OCI-LY7 (cell line): ENCODE measurements around the gene FAM13A. TPM values are rescaled to one million over a fixed set of nuclear protein-coding genes. Genes with fewer than 3 reads are reported as not detected.

ENCODE experiments used
- BruUV-seq: library from RNA; stranded (reverse); fragments of 400-500 nt; replicated peaks from 2 replicates; lab custom pipeline; 2021; lab: Mats Ljungman, UMichigan
- CTCF ChIA-PET: fragments of 300-600 bp; sonication (Branson Sonifier 250); formaldehyde crosslinking; loops from one replicate; lab custom pipeline; 2022; ENCODE audit warnings: antibody characterized with exemption; ENCODE audit not compliant: unreplicated experiment; lab: Charles Lee
- POLR2A ChIA-PET: fragments of 300-600 bp; sonication (Branson Sonifier 250); formaldehyde crosslinking; loops from one replicate; lab custom pipeline; 2022; ENCODE audit warnings: antibody characterized with exemption; lab: Charles Lee
- DNase-seq: peaks from one replicate; pipeline ENCODE4 v3.0.0-alpha.2; 2015; ENCODE audit warnings: low spot score
- H2AFZ ChIP-seq: fragments of 200-600 bp; sonication (generic), shearing (Covaris generic); 2 replicates; pipeline ENCODE4 v1.6.1; 2014; ENCODE audit warnings: mild to moderate bottlenecking, antibody characterized with exemption, low read length, moderate library complexity
- H3K27ac ChIP-seq: fragments of 200-600 bp; sonication (generic); 2 replicates; pipeline ENCODE4 v1.5.1; 2014; ENCODE audit warnings: mixed run types, low read depth, mild to moderate bottlenecking, moderate library complexity, low read length, inconsistent platforms; ENCODE audit not compliant: poor library complexity, severe bottlenecking
- H3K36me3 ChIP-seq: fragments of 200-600 bp; sonication (generic); 2 replicates; pipeline ENCODE4 v1.6.1; 2014; ENCODE audit warnings: mild to moderate bottlenecking, antibody characterized with exemption, low read length, moderate library complexity, mixed read lengths; ENCODE audit not compliant: insufficient read depth
- H3K4me1 ChIP-seq: fragments of 200-600 bp; sonication (generic); 2 replicates; pipeline ENCODE4 v1.5.1; 2014; ENCODE audit warnings: mild to moderate bottlenecking, low read length; ENCODE audit not compliant: insufficient read depth, poor library complexity, severe bottlenecking
- H3K4me2 ChIP-seq: fragments of 200-600 bp; sonication (generic); 2 replicates; pipeline ENCODE4 v1.6.1; 2014; ENCODE audit warnings: mild to moderate bottlenecking, low read length
- H3K4me3 ChIP-seq: fragments of 200-600 bp; sonication (generic); 2 replicates; pipeline ENCODE4 v1.5.1; 2014; ENCODE audit warnings: mild to moderate bottlenecking, low read depth, low read length; ENCODE audit not compliant: poor library complexity, severe bottlenecking
- H3K79me2 ChIP-seq: fragments of 200-600 bp; sonication (generic); 2 replicates; pipeline ENCODE4 v1.6.1; 2016; ENCODE audit warnings: low read depth, mild to moderate bottlenecking, low read length, moderate library complexity, mixed read lengths; ENCODE audit not compliant: insufficient read depth
- H3K9me2 ChIP-seq: fragments of 200-600 bp; sonication (generic); 2 replicates; pipeline ENCODE4 v1.6.1; 2016; ENCODE audit warnings: mild to moderate bottlenecking, low read length, mixed read lengths; ENCODE audit not compliant: insufficient read depth
- H3K9me3 ChIP-seq: fragments of 200-600 bp; sonication (generic); 2 replicates; pipeline ENCODE4 v1.6.1; 2014; ENCODE audit warnings: mild to moderate bottlenecking, mixed run types, low read length, mixed read lengths
- H4K20me1 ChIP-seq: fragments of 200-600 bp; sonication (generic); 2 replicates; pipeline ENCODE4 v1.6.1; 2014; ENCODE audit warnings: mild to moderate bottlenecking, antibody characterized with exemption, low read length, moderate library complexity, mixed read lengths; ENCODE audit not compliant: insufficient read depth
- CTCF ChIP-seq: fragments of 200-600 bp; sonication (generic); conservative IDR thresholded peaks from 2 replicates; pipeline ENCODE4 v1.5.1; 2014; ENCODE audit warnings: mild to moderate bottlenecking, antibody characterized with exemption, low read length, moderate library complexity, mixed read lengths
- EZH2phosphoT487 ChIP-seq: fragments of 200-600 bp; sonication (generic); IDR thresholded peaks from 2 replicates; pipeline ENCODE4 v1.6.1; 2018; ENCODE audit warnings: low read depth, borderline replicate concordance, mild to moderate bottlenecking, mixed run types, antibody characterized with exemption, low read length, moderate library complexity, mixed read lengths
- intact Hi-C: fragments of 100-400 bp; cut with micrococcal nuclease; formaldehyde crosslinking; loops from one replicate; pipeline ENCODE4 v1.10.0; 2022; ENCODE audit not compliant: unreplicated experiment
- total RNA-seq, 2 experiments: library from RNA; depleted of rRNA in 1 of 2; stranded (reverse); fragments of >200 nt in 1 of 2; shearing (Covaris generic) in 1 of 2; gene quantifications; 2 replicates each; pipeline ENCODE4 v1.2.3, GENCODE V29; 2014 to 2022

The FAM13A gene
- total RNA-seq, 2 experiments from 2014 or later, result not detected

GRCh38 chr4:88729146-88729760 lies 327.7 kb downstream of the FAM13A start:
- H3K27ac ChIP-seq, result no peak overlapping the region
- TF ChIP-seq CTCF, result no peak
- TF ChIP-seq EZH2phosphoT487, result no peak
- no peaks in the 10 kb centered on the region for H3K36me3 ChIP-seq
- no peak overlapping the region for H2AFZ ChIP-seq
- ChIA-PET CTCF (interaction anchor here (1.5 kb wide), 1 partner anchor 56 kb away, joined by 3 read pairs; no protein-coding TSS in a partner anchor), POLR2A (interaction anchor here (0.7 kb wide), 2 partner anchors 617 to 756 kb away, joined by 4 to 6 read pairs; no protein-coding TSS in a partner anchor)
- DNase-seq, result no peak
- no peak overlapping the region for H3K4me2 ChIP-seq
- no peaks in the 10 kb centered on the region for H3K79me2 ChIP-seq
- H3K9me3 ChIP-seq, result no peaks in the 10 kb centered on the region
- intact Hi-C loops, result no loop called here
- H3K4me1 ChIP-seq, result no peaks in the 10 kb centered on the region
- no TSS peak for BruUV-seq
- no peak overlapping the region for H3K4me3 ChIP-seq
- H3K9me2 ChIP-seq, result no peaks in the 10 kb centered on the region
- H4K20me1 ChIP-seq, result no peaks in the 10 kb centered on the region

GRCh38 chr4:88728146-88728545 lies 328.8 kb downstream of the FAM13A start:
- Histone ChIP-seq H3K27ac (no peak overlapping the region), H3K9me2 (no peaks in the 10 kb centered on the region), H3K4me3 (no peak overlapping the region), H3K79me2 (no peaks in the 10 kb centered on the region), H3K4me1 (no peaks in the 10 kb centered on the region), H2AFZ (no peak overlapping the region), H4K20me1 (no peaks in the 10 kb centered on the region), H3K9me3 (no peaks in the 10 kb centered on the region), H3K36me3 (no peaks in the 10 kb centered on the region), H3K4me2 (no peak overlapping the region)
- DNase-seq, result no peak
- CTCF ChIA-PET, result no interaction called here
- BruUV-seq, result no TSS peak
- intact Hi-C loops, result no loop called here
- POLR2A ChIA-PET, result interaction anchor here (0.5 to 0.7 kb wide), 2 partner anchors 125 to 618 kb away, joined by 3 to 6 read pairs; no protein-coding TSS in a partner anchor
- TF ChIP-seq EZH2phosphoT487, result no peak
- no peak for TF ChIP-seq CTCF

- H4K20me1 ChIP-seq, result no peaks in the 10 kb centered on the region
- H3K9me2 ChIP-seq, result no peaks in the 10 kb centered on the region
- H3K4me2 ChIP-seq, result no peak overlapping the region
- H3K4me3 ChIP-seq, result no peak overlapping the region
- no TSS peak for BruUV-seq
- no peak for TF ChIP-seq CTCF
- no peak for TF ChIP-seq EZH2phosphoT487
- ChIA-PET CTCF (no interaction called here), POLR2A (interaction anchor here (0.7 to 1.7 kb wide), 4 partner anchors 9 to 378 kb away, joined by 3 to 4 read pairs (median 3); no protein-coding TSS in a partner anchor)
- H3K79me2 ChIP-seq, result no peaks in the 10 kb centered on the region
- no peaks in the 10 kb centered on the region for H3K36me3 ChIP-seq
- intact Hi-C loops, result no loop called here
- no peak overlapping the region for H2AFZ ChIP-seq
- H3K4me1 ChIP-seq, result no peaks in the 10 kb centered on the region
- no peak overlapping the region for H3K27ac ChIP-seq
- no peaks in the 10 kb centered on the region for H3K9me3 ChIP-seq
- no peak for DNase-seq
These were observed 331.0 kb downstream of the FAM13A start for GRCh38 chr4:88725986-88726385.
